Neuron (in vitro differentiated cells): ENCODE measurements around the gene CFI.

Experiments
- H2AFZ ChIP-seq: one replicate; pipeline ENCODE4 v1.6.1; 2013; ENCODE audit warnings: low read depth, mild to moderate bottlenecking, inconsistent platforms, low read length, moderate library complexity
- H3K27me3 ChIP-seq: one replicate; pipeline ENCODE4 v1.6.1; 2013; ENCODE audit warnings: low read length; ENCODE audit not compliant: insufficient read depth
- H3K36me3 ChIP-seq: one replicate; pipeline ENCODE4 v1.6.1; 2013; ENCODE audit warnings: low read length; ENCODE audit not compliant: insufficient read depth
- H3K4me1 ChIP-seq: one replicate; pipeline ENCODE4 v1.6.1; 2013; ENCODE audit warnings: low read length; ENCODE audit not compliant: insufficient read depth
- H3K4me3 ChIP-seq: 2 replicates; pipeline ENCODE4 v1.5.1; 2013; ENCODE audit warnings: mild to moderate bottlenecking, low read length, moderate library complexity
- H3K9me3 ChIP-seq: one replicate; pipeline ENCODE4 v1.6.1; 2013; ENCODE audit warnings: low read length

The CFI gene

GRCh38 chr4:109738104-109738872 lies 63.5 kb downstream of the CFI start:
- Histone ChIP-seq H2AFZ (no peak overlapping the region), H3K9me3 (no peaks in the 10 kb centered on the region), H3K27me3 (peaks cover 14% of the 10 kb centered on the region), H3K4me1 (no peaks in the 10 kb centered on the region), H3K4me3 (no peak overlapping the region), H3K36me3 (no peaks in the 10 kb centered on the region)

- H3K4me3 ChIP-seq, result no peak overlapping the region
- H3K9me3 ChIP-seq, result no peaks in the 10 kb centered on the region
- peaks cover 14% of the 10 kb centered on the region for H3K27me3 ChIP-seq
- H3K4me1 ChIP-seq, result no peaks in the 10 kb centered on the region
- H3K36me3 ChIP-seq, result no peaks in the 10 kb centered on the region
- no peak overlapping the region for H2AFZ ChIP-seq
These were observed 66.0 kb downstream of the CFI start for GRCh38 chr4:109735566-109736365.

- Histone ChIP-seq H3K27me3 (peaks cover 14% of the 10 kb centered on the region), H3K4me3 (no peak overlapping the region), H2AFZ (no peak overlapping the region), H3K4me1 (peaks cover 10% of the 10 kb centered on the region), H3K36me3 (no peaks in the 10 kb centered on the region), H3K9me3 (no peaks in the 10 kb centered on the region)
These were observed 68.1 kb downstream of the CFI start for GRCh38 chr4:109733728-109734127.

GRCh38 chr4:109730619-109731545 lies 70.9 kb downstream of the CFI start:
- Histone ChIP-seq H3K4me3 (peak overlapping the region; percentile 96), H3K36me3 (no peaks in the 10 kb centered on the region), H3K27me3 (peaks cover 9% of the 10 kb centered on the region), H2AFZ (peak overlapping the region; percentile 99), H3K9me3 (no peaks in the 10 kb centered on the region), H3K4me1 (peaks cover 15% of the 10 kb centered on the region)

- peak within 1 kb of the TSS; percentile 99 for H2AFZ ChIP-seq
- peak within 1 kb of the TSS; percentile 96 for H3K4me3 ChIP-seq
- peaks cover 9% of the 10 kb centered on the region for H3K27me3 ChIP-seq
- no peaks in the 10 kb centered on the region for H3K9me3 ChIP-seq
- no peaks in the 10 kb centered on the region for H3K36me3 ChIP-seq
- H3K4me1 ChIP-seq, result peaks cover 15% of the 10 kb centered on the region
These were observed 71.8 kb downstream of the CFI start, which contains the start of gene PLA2G12A for GRCh38 chr4:109729718-109730618. TSS of gene PLA2G12A (minus strand) at chr4:109730070. CDS start at chr4:109729809, 261 bp downstream.

- peak overlapping the region; percentile 96 for H3K4me3 ChIP-seq
These were observed 72.6 kb downstream of the CFI start for GRCh38 chr4:109729117-109729717.

GRCh38 chr4:109728385-109728784 lies 73.4 kb downstream of the CFI start:
- H3K9me3 ChIP-seq, result no peaks in the 10 kb centered on the region
- H2AFZ ChIP-seq, result peak overlapping the region; percentile 65
- peak overlapping the region; percentile 96 for H3K4me3 ChIP-seq
- no peaks in the 10 kb centered on the region for H3K36me3 ChIP-seq
- H3K4me1 ChIP-seq, result peaks cover 15% of the 10 kb centered on the region
- peaks cover 9% of the 10 kb centered on the region for H3K27me3 ChIP-seq

More at GRCh38 chr4:109729117-109729717, 72.6 kb downstream of the CFI start:
- no peaks in the 10 kb centered on the region for H3K9me3 ChIP-seq
- H2AFZ ChIP-seq, result peak overlapping the region; percentile 65
- peaks cover 15% of the 10 kb centered on the region for H3K4me1 ChIP-seq
- H3K27me3 ChIP-seq, result peaks cover 9% of the 10 kb centered on the region
- H3K36me3 ChIP-seq, result no peaks in the 10 kb centered on the region

DNA sequence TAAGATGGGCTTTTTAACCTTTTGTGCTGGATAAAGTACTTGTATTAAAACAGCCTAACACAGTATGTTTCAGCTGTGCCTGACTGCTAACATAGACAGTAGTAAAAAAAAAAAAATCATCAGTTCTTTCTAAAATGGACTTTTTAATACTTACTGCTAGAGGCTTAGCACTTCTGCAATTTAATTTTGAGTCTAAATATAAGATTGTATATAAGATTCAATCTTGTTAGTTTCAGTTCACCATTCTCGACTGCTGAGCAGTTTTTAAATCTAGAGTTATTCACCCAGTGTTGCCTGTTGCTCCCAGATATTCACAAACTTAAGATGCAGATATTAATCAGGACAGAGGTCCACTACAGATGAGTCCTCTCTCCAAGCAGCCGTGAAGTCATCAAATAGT lies 78.7 kb downstream of the CFI start:
- peaks cover 7% of the 10 kb centered on the region for H3K9me3 ChIP-seq

DNA sequence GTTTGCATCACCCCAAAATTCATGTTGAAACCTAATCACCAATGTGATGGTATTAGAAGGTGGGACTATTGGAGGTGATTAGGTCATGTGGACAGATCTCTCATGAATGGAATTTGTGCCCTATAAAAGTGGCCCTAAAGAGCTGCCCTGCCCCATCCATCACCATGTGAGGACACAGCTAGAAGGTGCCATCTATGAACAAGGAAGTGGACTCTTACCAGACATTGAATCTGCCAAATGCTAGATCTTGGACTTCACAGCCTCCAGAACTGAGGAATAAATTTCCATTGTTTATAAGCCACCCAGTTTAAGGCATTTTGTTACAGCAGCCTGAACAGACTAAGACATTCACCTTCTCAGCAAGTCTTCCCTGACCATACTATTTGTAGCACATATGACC lies 79.4 kb downstream of the CFI start:
- no peaks in the 10 kb centered on the region for H3K4me1 ChIP-seq
- no peaks in the 10 kb centered on the region for H3K36me3 ChIP-seq
- H3K4me3 ChIP-seq, result no peak overlapping the region
- no peak overlapping the region for H2AFZ ChIP-seq
- peaks cover 7% of the 10 kb centered on the region for H3K9me3 ChIP-seq
- no peaks in the 10 kb centered on the region for H3K27me3 ChIP-seq

More for the DNA sequence above, 78.7 kb downstream of the CFI start:
- H2AFZ ChIP-seq, result no peak overlapping the region
- H3K4me3 ChIP-seq, result no peak overlapping the region
- H3K27me3 ChIP-seq, result no peaks in the 10 kb centered on the region
- no peaks in the 10 kb centered on the region for H3K36me3 ChIP-seq
- H3K4me1 ChIP-seq, result no peaks in the 10 kb centered on the region

- Histone ChIP-seq H3K27me3 (no peaks in the 10 kb centered on the region), H3K9me3 (peaks cover 7% of the 10 kb centered on the region), H3K4me3 (no peak overlapping the region), H3K4me1 (no peaks in the 10 kb centered on the region), H2AFZ (no peak overlapping the region), H3K36me3 (peaks cover 11% of the 10 kb centered on the region)
These were observed 80.8 kb downstream of the CFI start for GRCh38 chr4:109721033-109721432.

DNA sequence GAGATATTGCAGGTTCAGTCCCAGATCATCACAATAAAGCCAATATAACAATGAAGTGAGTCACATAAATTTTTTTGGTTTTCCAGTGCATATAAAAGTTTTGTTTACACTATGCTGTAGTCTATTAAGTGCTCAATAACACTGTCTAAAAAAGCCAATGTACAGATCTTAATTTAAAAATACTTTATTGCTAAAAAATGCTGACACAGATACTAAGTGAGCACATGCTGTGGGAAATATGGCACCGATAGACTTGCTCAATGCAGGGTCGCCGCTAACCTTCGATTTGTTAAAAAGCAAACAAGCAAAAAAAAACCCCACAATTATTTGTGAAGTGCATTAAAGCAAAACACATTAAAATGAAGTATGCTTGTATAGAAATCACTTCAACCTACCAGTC lies 82.2 kb downstream of the CFI start:
- Histone ChIP-seq H2AFZ (no peak overlapping the region), H3K4me3 (no peak overlapping the region), H3K36me3 (peaks cover 13% of the 10 kb centered on the region), H3K27me3 (no peaks in the 10 kb centered on the region), H3K9me3 (peaks cover 7% of the 10 kb centered on the region), H3K4me1 (no peaks in the 10 kb centered on the region)
